GM21447 (cell line): ENCODE measurements around the gene CLSTN3.
A peak's percentile ranks its signal among the peaks of the same experiment; 100 is the strongest.

Source experiments
- ATAC-seq: cut with Tn5 transposase; IDR thresholded peaks from one replicate; pipeline ENCODE4 v1.9.1; 2021; ENCODE audit not compliant: unreplicated experiment

The CLSTN3 gene

DNA sequence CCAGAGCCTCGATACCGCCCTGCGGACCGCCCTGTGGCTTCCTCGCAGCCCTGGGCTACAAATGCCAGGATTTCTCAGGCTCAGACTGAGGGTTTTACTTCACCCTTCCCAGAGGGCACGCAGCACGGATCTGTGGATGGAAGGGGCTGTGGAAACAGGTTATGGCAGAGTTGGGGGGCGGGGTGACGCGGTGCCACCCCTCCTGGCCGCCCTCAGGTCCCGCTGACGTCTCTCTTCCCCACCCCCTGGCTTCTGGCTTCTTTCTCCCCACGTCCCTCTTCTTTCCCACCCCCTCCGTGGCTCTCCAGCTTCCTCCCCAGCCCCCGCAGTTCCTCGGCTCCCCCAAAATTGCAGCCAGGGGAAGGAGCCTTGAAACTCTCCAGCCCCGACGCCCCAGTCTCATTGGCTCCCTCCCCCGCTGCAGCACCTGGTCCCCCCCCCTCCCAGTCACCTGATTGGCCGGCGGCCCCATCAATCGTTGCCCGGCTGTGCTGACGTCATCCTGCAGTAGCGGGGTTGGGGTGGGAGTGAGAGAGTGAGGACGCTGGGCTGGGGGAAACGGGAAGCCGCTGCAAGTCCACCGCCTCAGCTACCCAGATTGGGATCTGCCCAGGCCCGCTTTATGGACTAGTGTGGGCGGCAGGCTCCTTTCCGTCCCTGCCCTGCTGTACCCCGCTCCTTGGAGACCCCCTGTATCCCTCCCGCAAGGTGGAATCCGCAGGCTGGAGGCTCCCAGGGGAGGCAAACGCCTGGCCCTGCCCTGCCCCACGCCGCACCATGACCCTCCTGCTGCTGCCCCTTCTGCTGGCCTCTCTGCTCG, at the start of gene CLSTN3:
Gene CLSTN3 (plus strand): TSS at position 500 of the 820 bp plus-strand sequence. CDS start 278 bp downstream, at position 778.
- peak; percentile 73 for ATAC-seq

DNA sequence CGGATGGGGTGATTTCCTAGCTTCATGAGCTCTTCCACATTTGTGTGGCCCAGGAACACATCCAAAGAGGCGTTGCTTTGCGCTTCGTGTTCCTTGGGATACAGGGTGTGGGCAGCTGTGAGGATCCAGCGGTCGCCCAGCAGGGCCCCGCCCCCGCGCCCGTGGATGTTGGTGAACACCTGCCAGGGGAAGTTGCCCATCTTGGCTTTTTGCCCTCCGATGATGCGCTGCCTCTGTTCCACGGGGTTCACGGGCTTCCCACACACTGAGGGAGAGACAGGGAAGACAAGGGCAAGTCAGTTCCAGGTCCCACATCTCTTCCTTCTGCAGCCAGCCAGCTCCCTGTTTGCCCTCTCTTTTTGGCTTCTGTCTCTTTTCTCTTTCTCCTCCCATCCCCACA, 49.1 kb upstream of the CLSTN3 start:
- no peak for ATAC-seq

DNA sequence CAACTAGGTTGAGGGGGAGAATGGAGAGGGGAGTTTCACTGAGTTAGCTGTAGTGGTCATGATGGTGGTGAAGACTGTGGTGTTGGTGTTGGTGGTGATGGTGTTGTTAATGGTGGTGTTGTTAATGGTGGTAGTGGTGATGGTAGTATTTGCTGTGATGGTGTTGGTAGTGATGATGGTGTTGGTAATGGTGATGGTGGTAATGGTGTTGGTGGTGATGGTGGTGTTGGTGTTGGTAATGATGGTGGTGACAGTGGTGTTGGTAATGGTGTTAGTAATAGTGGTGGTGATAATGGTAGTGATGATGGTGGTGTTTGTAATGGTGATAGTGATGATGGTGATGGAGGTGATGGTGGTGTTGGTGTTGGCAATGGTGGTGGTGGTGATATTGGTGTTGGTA, 47.0 kb upstream of the CLSTN3 start:
- ATAC-seq: no peak

DNA sequence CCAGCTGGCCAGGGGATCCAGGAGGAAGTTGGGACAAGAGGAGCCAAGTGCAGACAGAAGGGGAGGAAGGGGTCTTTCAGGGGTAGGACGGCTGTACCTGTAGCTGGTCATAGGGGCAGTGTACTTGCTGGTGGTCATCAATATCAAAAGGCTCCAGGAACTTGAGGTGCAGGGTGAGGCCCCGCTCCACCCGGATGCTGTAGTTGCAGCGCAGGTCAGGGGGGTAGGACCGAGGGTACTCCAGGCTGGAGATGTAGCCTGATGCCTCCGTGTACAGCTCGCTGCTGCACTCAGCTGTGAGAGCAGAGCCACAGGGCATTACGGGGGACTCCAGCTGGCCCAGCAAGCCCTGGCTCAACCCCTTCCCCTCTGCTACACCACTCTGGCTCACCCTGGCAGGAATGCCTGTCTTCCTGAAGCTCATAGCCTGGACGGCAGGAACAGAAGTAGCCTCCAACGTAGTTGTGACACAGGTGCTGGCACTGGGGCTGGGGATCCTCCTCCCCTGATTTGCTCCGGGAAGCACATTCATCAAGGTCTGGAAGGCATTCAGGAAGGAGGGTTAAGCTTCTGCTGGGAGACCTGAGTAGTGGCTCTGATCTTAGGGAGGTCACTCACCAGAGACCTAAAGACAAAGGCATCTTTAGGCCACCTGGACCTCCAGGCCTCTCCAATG, 40.8 kb upstream of the CLSTN3 start:
- no peak for ATAC-seq

DNA sequence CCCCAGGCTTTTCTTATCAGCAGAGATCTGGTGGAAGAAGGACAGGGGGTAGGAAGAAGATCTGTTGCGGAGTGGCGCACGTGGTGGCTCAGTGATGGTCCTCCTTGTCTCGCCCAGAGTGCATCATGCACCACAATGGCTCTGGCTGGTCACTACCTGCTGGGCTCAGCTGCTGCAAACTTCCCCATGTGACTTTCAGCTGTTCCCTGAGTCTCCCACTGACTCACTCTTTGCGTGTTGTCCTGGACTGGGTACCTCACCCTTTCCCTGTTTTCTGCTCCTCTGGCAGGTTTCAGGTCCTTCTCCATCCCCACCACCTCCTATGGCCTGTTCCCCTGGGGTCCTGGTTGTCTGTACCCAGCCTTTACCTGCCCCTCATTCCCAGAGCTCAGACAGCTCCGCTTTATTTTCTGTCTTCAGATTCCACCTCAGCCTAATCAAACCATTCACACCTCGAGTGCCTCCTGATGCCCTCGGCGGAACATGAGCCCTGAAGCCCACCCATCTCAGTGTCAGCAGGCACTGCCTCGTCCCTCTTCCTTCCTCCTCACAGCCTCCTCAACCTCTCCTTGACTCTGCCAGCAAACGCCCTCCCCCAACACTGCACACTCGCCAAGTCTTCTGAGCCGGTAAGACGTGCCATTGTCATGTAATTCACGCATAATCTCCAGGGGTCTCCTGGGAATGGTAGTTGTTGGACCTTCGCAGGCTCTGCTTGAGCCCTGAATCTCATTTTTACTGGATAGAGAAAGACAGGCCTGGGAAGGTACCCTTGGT, 39.8 kb upstream of the CLSTN3 start:
- ATAC-seq: no peak

DNA sequence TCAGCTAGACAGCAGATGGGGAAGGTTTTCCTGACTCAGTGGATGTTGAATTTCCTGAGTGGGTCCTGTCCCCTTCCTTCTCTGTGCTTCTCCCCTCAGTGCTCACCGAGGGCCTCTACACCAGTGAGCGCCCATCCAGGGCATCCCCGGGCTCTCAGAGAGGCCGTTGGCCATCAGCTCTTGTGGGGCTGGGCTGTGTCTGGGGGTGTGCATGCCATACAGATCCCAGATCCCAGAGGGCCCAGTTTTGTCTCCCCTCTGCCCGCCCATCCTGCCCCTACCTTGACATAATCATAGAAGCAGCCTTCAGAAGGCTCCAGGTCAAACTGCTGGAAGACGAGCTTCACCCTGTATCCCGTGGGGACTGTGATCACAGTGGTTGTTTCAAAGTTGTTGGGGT, 39.0 kb upstream of the CLSTN3 start:
- no peak for ATAC-seq

DNA sequence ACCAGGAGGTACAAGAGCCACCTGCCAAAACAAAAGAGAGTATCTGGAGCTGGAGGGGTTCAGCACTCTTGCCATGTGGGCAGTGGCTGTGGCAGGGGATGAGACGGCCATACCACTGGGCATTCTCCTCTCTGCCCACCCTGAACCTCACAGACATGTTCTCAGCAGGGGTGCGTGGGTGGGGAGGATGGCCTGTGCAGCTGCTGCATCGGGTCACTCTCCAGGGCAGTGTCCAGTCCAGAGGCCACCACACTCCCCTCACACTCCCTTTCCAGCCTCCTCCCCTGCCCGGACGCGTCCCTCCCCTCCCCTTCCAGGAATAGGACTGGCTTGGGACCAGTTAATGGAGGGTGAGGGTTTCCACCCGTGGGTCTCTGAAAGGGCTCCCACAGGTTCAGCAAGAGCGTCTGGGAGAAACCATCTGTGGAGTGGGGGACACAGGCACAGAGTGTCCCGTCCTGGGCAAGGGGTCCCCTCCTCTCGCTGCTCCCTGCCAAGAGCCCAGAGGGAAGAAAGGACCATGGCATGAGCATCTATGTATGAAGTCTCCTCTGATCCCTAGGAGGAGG, 38.4 kb upstream of the CLSTN3 start:
- no peak for ATAC-seq

DNA sequence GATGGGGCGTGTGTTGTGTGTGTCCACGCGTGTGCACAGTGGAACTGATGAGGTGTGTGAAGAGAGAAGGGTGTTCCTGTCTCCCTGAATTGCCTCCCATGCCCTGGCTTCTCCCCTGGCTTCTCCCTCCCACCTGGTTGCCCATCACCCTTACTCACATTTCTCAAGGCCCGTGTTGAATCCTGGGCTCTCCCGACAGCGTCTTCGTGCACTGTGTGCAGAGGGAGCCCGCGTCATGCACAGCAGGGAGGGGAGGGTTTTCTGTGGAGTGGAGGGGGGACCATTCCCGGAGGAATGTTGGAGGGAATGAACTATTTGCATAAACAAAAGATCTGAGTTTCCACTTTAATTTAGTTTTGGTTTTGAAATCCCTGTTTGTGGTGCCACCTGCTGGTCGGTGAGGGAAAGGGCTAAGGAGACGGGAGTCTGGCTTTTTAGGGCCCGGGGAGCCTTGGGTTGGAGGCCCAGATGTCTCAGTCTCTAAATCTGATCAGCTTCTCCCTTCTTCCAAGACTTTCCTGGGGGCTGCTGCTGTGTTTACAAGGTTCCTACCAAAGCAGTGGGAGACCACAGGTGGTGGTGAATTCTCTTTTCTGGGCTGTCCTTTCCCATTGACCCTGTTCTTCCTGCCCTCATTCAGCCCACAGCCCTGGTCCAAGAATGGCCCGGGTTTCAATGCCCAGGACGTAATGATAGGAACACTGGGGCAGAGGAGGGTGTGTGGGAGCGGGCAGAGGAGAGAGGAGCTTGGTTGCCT, 37.8 kb upstream of the CLSTN3 start, which contains the start of gene C1R:
Gene C1R (minus strand): TSS at position 217 of the 757 bp plus-strand sequence. CDS start 57 bp downstream, at position 160.
- ATAC-seq: no peak

DNA sequence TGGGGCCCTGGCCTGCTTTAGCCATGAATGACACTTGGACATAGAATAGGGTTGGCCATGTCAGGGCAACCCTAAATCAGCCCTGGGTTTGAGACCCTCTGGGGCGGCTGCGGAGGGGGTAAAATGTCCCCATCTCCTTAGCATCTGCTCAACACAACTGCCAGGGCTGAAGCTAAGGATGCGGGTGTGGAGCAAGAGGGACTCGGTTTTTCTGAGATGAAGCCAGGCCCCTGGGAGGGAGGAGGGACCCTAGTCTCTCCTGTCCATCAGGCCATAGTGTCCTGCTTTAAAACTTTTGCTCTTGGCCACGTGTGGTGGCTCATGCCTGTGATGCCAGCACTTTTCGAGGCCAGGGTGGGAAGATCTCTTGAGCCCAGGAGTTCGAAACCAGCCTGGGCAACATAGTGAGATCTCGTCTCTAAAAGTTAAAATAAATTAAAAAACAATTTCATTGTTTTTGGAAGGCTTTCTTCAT, 37.1 kb upstream of the CLSTN3 start:
- no peak for ATAC-seq

DNA sequence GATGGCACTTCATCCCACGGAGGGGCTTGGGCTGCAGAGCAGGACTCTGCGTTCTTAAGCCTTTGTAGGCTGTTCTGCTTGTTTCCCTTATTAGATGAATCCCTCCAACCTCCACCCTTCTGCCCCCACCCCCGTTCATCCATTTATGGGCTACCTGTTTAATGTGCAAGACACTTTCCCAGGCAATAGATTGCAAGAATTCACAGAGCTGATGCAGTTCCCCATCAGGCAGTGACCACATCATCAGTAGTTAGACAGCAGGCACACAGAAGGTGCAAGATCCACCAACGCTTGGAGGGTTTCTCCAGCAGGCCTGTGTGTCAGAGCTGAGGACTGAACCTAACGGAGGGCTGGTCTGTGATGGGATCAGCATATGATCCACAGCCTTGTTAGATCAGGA, 36.7 kb upstream of the CLSTN3 start:
- no peak for ATAC-seq

DNA sequence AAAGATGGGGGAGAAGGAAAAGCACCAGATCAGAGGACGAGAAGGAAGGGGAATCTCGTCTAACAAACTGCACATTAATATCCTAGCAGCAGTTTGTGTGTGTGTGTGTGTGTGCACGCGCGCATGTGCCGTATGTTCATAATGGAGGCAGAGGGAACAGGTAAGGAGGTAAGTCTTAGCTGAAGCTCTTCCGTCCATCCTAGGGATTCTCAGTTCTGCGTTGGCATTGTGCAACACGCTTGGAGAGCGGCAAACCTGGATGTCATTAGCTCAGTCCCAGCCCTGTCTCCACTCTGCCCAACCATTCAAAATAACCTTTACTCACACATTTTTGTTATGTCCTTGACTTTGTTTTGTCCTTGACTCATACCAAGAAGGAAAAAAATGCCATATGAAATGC, 36.3 kb upstream of the CLSTN3 start:
- no peak for ATAC-seq

DNA sequence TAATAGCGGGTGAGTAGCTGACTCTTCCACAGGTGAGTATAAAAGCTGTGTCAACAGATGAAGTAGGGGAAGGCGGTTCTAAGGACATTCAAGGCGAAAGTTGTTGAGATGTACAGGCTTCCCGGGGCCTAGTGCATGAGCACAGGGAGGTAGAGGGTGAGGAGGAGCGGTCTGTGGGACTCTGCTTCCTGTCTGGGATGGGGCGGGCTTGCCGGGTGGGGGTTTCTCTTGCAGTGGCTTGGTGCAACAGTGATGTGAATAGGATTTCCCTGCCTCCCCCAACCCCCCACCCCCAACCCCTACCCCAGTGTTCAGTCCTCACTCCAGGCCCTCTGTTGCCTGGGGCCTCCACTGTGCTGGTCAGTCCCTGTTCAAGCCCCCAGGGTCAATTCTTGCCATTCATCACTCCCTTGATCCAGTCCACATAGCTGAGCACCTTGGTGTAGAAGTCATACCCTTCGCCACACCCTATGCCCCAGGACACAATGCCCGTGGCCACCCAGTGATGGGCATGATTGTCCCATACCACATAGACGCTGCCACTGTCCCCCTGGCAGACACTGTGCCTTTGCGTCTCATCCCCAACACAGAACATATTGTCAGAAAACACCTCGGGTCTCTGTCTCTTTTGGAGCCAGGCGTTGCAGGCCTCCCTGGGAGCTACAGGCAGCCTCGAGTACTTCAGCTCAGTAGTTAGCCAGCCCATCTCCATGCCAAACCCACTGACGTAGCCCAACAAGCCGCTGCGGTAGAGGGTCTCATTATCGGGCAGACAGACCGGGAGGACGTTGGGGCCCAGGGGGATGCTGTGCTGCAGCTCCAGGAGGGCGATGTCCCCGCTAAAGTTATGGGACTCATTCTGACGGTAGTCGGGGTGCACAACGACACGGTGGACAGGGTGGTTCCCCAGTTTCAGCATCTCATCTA, 33.9 kb upstream of the CLSTN3 start:
- no peak for ATAC-seq

DNA sequence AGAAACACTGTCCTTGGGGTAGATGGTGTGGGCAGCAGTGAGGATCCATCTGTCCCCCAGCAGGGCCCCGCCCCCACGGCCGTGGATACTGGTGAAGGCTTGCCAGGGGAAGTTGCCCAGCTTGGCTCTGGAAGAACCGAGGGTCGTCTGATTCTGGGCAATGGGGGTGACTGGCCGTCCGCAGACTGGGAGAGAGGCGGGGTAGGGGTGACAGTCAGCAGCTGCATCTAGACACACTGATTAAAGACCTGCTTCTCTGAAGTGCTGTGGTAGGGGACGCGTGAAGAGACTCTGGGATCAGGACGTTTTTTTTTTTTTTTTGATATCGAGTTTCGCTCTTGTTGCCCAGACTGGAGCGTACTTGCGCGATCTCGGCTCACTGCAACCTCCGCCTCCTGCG, 33.2 kb upstream of the CLSTN3 start:
- no peak for ATAC-seq

DNA sequence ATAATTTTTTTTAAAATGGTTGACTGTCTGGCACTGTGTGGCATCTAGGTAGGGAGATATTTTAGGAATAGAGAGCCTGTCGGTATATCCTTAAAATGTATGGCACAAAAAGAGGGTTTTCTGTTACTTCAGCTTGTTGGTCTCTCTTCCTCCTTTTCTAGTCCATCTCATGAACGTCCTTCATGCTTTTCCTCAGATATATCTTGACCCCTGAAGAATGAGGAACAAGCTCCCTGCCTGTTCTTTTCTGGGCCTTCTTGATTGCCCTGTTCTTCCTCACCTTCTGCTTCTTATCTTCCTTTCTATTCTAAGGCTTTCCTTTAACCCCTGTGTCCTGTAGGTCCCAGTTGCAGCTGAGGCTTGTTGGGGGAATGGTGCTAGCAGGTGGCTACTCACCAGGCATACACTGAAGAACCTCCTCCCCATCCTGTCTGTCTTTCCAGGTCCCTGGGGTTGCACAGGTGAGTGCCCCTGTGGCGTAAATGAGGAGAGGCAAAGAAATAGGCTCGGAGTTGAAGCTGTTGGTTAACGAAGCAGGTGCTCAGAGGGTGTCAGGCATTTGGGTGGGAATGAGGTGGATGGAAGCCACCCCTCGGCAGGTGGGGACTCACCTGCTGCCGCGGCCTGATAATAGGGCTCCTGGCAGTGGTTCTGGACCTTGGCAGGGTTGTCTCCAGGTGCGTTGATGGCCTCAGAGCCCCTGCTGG, 30.7 kb upstream of the CLSTN3 start:
- no peak for ATAC-seq

DNA sequence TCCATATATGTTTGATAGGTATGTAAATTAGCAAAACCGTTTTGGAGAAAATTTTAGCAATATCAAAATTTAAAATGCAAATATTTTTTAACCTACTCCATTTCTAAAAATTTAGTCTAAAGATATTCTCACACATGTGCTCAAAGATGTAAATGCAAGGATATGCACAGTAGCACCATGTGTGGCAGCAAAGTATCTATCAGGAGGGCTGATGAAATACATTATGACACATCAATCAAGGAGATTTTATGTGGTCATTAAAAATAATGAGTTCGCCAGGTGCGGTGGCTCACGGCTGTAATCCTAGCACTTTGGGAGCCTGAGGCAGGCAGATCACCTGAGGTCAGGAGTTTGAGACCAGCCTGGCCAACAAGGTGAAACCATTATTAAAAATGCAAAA, 29.9 kb upstream of the CLSTN3 start:
- no peak for ATAC-seq

DNA sequence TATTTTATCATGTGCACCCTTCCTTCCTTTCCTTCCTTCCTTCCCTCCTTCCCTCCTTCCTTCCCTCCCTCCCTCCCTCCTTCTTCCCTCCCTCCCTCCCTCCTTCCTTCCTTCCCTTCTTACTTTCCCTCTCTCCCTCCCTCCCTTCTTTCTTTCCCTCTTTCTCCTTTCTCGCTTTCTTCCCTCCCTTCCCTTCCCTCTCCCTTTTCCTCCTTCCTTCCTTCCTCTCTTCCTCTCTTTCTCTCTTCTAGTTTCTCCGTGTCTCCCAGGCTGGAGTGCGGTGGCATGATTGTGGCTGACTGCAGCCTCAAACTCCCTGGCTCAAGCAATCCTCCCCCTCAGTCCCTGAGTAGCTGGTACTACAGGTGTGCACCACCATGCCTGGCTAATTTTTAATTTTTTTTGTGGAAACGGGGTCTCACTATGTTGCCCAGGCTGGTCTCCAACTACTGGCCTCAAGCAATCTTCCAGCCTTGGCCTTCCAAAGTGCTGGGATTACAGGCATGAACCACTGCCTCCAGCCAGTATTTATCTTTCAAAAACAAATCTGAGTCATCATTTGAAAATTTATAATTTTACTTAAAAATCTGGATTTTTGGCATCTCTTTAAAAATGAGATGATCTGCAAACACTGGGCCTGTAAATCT, 29.0 kb upstream of the CLSTN3 start:
- ATAC-seq: no peak

DNA sequence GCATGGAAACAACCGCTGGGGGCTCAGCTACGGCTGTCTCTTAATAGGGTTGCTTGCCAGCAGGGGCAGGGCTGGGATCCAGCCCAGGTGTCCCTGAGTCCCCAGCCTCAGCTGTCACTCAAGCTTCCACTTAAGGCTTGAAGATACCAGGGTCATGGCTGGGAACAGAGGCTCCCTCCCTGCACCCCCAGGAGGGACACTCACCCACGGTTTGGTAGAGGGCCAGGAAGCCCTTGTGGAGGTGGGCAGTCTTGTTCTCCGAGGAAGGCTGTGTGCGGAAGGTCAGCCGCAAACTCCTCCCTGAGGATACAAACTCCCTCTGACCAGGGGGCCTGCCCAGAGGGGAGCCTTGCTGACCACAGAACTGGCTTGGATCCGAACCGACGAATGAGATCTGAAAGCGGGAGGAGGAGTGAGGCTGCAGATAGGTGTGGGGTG, 28.5 kb upstream of the CLSTN3 start:
- ATAC-seq: no peak

DNA sequence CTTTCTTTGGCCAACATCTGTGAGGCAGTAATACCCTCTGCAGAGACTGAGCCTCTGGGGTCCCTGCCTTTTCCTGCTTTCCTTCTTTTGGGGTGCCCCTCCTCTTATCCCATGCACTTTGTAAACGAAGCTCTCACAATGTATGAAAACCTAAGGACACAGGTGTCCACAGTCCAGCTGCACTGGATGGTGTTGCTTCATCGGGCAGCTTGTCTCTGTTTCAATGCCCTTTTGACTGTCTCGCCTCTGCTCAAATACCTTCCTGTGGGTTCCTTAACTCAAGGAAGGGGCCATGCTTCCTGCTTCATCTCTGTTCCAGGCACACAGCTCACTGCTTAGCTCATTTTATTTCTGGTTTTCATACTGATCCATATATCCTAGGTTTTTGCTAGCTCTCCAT, 27.6 kb upstream of the CLSTN3 start:
- ATAC-seq: no peak
